ENCODE results near the gene RPS10. TPM values are rescaled to one million over a fixed set of nuclear protein-coding genes. Genes with fewer than 3 reads are reported as not detected.

The RPS10 gene
- 2,316 TPM for polyA plus RNA-seq (2013, experiment 1 of 2)
- polyA plus RNA-seq (2013, experiment 2 of 2), result 2,311 TPM

- Histone ChIP-seq H3K4me3 (ENCODE audit: low read length) (peak within 1 kb of the TSS; percentile 92), H3K4me1 (ENCODE audit: control insufficient read depth, low read depth, low read length) (peaks cover 4% of the 10 kb centered on the region), H3K27me3 (ENCODE audit: insufficient read depth, low read length, poor library complexity) (no peaks in the 10 kb centered on the region), H3K4me2 (ENCODE audit: low read length) (peak within 1 kb of the TSS; percentile 97), H3K4ac (ENCODE audit: low read depth, low read length) (peak within 1 kb of the TSS; percentile 75), H3K18ac (ENCODE audit: low read length) (peak within 1 kb of the TSS; percentile 91), H3K9ac (ENCODE audit: low read length) (peak within 1 kb of the TSS; percentile 100), H3K79me2 (ENCODE audit: control insufficient read depth, insufficient read depth, low read length) (peaks cover 32% of the 10 kb centered on the region), H3K27ac (ENCODE audit: low read depth, low read length) (peak within 1 kb of the TSS; percentile 70), H2AK5ac (ENCODE audit: low read length) (peak within 1 kb of the TSS; percentile 98), H2BK15ac (replicated peaks; ENCODE audit: low read depth) (no peak within 1 kb of the TSS), H4K8ac (ENCODE audit: low read depth, low read length) (no peak within 1 kb of the TSS), H3K36me3 (ENCODE audit: control insufficient read depth, insufficient read depth, low read length) (peaks cover 25% of the 10 kb centered on the region), H2BK5ac (ENCODE audit: low read length) (peak within 1 kb of the TSS; percentile 91), H3K79me1 (ENCODE audit: low read length) (peaks cover 14% of the 10 kb centered on the region), H4K5ac (ENCODE audit: low read length) (no peak within 1 kb of the TSS), H3K56ac (ENCODE audit: low read length) (peak within 1 kb of the TSS; percentile 98), H3K23ac (ENCODE audit: low read length) (peak within 1 kb of the TSS; percentile 85), H2BK120ac (ENCODE audit: low read depth, low read length) (no peak within 1 kb of the TSS)
- DNase-seq, result peak; percentile 94
- no CpG with 5 or more reads among the region's 58 CpGs for WGBS (ENCODE audit: extremely low coverage, insufficient coverage, low lambda C conversion rate)
Measured at GRCh38 chr6:34425498-34426410, at the start of gene RPS10. Gene RPS10 (minus strand): TSS chr6:34426069. CDS start chr6:34425221, 848 bp downstream.

GRCh38 chr6:34475238-34475682 lies 49.4 kb upstream of the RPS10 start:
- Histone ChIP-seq H3K79me2 (ENCODE audit: control insufficient read depth, insufficient read depth, low read length) (no peaks in the 10 kb centered on the region), H3K18ac (ENCODE audit: low read length) (no peak overlapping the region), H3K4me2 (ENCODE audit: low read length) (no peak overlapping the region), H3K79me1 (ENCODE audit: low read length) (no peaks in the 10 kb centered on the region), H3K27me3 (ENCODE audit: insufficient read depth, low read length, poor library complexity) (no peaks in the 10 kb centered on the region), H3K4me3 (ENCODE audit: low read length) (no peak overlapping the region), H3K23ac (ENCODE audit: low read length) (no peak overlapping the region), H3K27ac (ENCODE audit: low read depth, low read length) (no peak overlapping the region), H2BK15ac (replicated peaks; ENCODE audit: low read depth) (no peak overlapping the region), H3K56ac (ENCODE audit: low read length) (no peak overlapping the region), H4K8ac (ENCODE audit: low read depth, low read length) (no peak overlapping the region), H2AK5ac (ENCODE audit: low read length) (no peak overlapping the region), H3K4me1 (ENCODE audit: control insufficient read depth, low read depth, low read length) (no peaks in the 10 kb centered on the region), H2BK120ac (ENCODE audit: low read depth, low read length) (no peak overlapping the region), H3K9ac (ENCODE audit: low read length) (no peak overlapping the region), H3K36me3 (ENCODE audit: control insufficient read depth, insufficient read depth, low read length) (no peaks in the 10 kb centered on the region), H4K5ac (ENCODE audit: low read length) (no peak overlapping the region), H2BK5ac (ENCODE audit: low read length) (no peak overlapping the region), H3K4ac (ENCODE audit: low read depth, low read length) (no peak overlapping the region)
- no peak for DNase-seq
- WGBS (ENCODE audit: extremely low coverage, insufficient coverage, low lambda C conversion rate), result no CpG with 5 or more reads among the region's 5 CpGs

- H3K79me2 ChIP-seq (ENCODE audit: control insufficient read depth, insufficient read depth, low read length), result no peaks in the 10 kb centered on the region
- no peak overlapping the region for H4K5ac ChIP-seq (ENCODE audit: low read length)
- H4K8ac ChIP-seq (ENCODE audit: low read depth, low read length), result no peak overlapping the region
- no peak overlapping the region for H3K56ac ChIP-seq (ENCODE audit: low read length)
- no peaks in the 10 kb centered on the region for H3K36me3 ChIP-seq (ENCODE audit: control insufficient read depth, insufficient read depth, low read length)
- H3K9ac ChIP-seq (ENCODE audit: low read length), result no peak overlapping the region
- no peak for DNase-seq
- no peak overlapping the region for H2BK5ac ChIP-seq (ENCODE audit: low read length)
- no peak overlapping the region for H3K4ac ChIP-seq (ENCODE audit: low read depth, low read length)
- H3K27ac ChIP-seq (ENCODE audit: low read depth, low read length), result no peak overlapping the region
- H2BK15ac ChIP-seq (replicated peaks; ENCODE audit: low read depth), result no peak overlapping the region
- H3K79me1 ChIP-seq (ENCODE audit: low read length), result no peaks in the 10 kb centered on the region
- no peaks in the 10 kb centered on the region for H3K27me3 ChIP-seq (ENCODE audit: insufficient read depth, low read length, poor library complexity)
- no peak overlapping the region for H3K4me3 ChIP-seq (ENCODE audit: low read length)
- WGBS (ENCODE audit: extremely low coverage, insufficient coverage, low lambda C conversion rate), result no CpG with 5 or more reads among the region's 2 CpGs
- H3K4me1 ChIP-seq (ENCODE audit: control insufficient read depth, low read depth, low read length), result no peaks in the 10 kb centered on the region
- H2BK120ac ChIP-seq (ENCODE audit: low read depth, low read length), result no peak overlapping the region
- no peak overlapping the region for H3K18ac ChIP-seq (ENCODE audit: low read length)
- no peak overlapping the region for H2AK5ac ChIP-seq (ENCODE audit: low read length)
- H3K4me2 ChIP-seq (ENCODE audit: low read length), result no peak overlapping the region
- H3K23ac ChIP-seq (ENCODE audit: low read length), result no peak overlapping the region
Measured at GRCh38 chr6:34474754-34475153, 48.9 kb upstream of the RPS10 start.

- no peak overlapping the region for H2AK5ac ChIP-seq (ENCODE audit: low read length)
- no peaks in the 10 kb centered on the region for H3K27me3 ChIP-seq (ENCODE audit: insufficient read depth, low read length, poor library complexity)
- no peak overlapping the region for H3K4me2 ChIP-seq (ENCODE audit: low read length)
- no peaks in the 10 kb centered on the region for H3K79me2 ChIP-seq (ENCODE audit: control insufficient read depth, insufficient read depth, low read length)
- H3K79me1 ChIP-seq (ENCODE audit: low read length), result no peaks in the 10 kb centered on the region
- H2BK5ac ChIP-seq (ENCODE audit: low read length), result no peak overlapping the region
- WGBS (ENCODE audit: extremely low coverage, insufficient coverage, low lambda C conversion rate), result no CpG with 5 or more reads among the region's 1 CpG
- no peak overlapping the region for H2BK120ac ChIP-seq (ENCODE audit: low read depth, low read length)
- no peak overlapping the region for H3K23ac ChIP-seq (ENCODE audit: low read length)
- no peak overlapping the region for H4K8ac ChIP-seq (ENCODE audit: low read depth, low read length)
- DNase-seq, result peak; percentile 62
- H3K27ac ChIP-seq (ENCODE audit: low read depth, low read length), result no peak overlapping the region
- no peak overlapping the region for H3K4ac ChIP-seq (ENCODE audit: low read depth, low read length)
- no peak overlapping the region for H4K5ac ChIP-seq (ENCODE audit: low read length)
- no peak overlapping the region for H2BK15ac ChIP-seq (replicated peaks; ENCODE audit: low read depth)
- H3K56ac ChIP-seq (ENCODE audit: low read length), result no peak overlapping the region
- H3K4me1 ChIP-seq (ENCODE audit: control insufficient read depth, low read depth, low read length), result no peaks in the 10 kb centered on the region
- H3K9ac ChIP-seq (ENCODE audit: low read length), result no peak overlapping the region
- H3K36me3 ChIP-seq (ENCODE audit: control insufficient read depth, insufficient read depth, low read length), result no peaks in the 10 kb centered on the region
- H3K4me3 ChIP-seq (ENCODE audit: low read length), result no peak overlapping the region
- no peak overlapping the region for H3K18ac ChIP-seq (ENCODE audit: low read length)
Measured at GRCh38 chr6:34473967-34474366, 48.1 kb upstream of the RPS10 start.

GRCh38 chr6:34472425-34472824 lies 46.6 kb upstream of the RPS10 start:
- no CpG with 5 or more reads among the region's 5 CpGs for WGBS (ENCODE audit: extremely low coverage, insufficient coverage, low lambda C conversion rate)
- no peak overlapping the region for H2AK5ac ChIP-seq (ENCODE audit: low read length)
- no peak overlapping the region for H3K9ac ChIP-seq (ENCODE audit: low read length)
- H3K4me3 ChIP-seq (ENCODE audit: low read length), result no peak overlapping the region
- no peak overlapping the region for H4K8ac ChIP-seq (ENCODE audit: low read depth, low read length)
- H3K23ac ChIP-seq (ENCODE audit: low read length), result no peak overlapping the region
- no peak overlapping the region for H3K4ac ChIP-seq (ENCODE audit: low read depth, low read length)
- no peak overlapping the region for H3K56ac ChIP-seq (ENCODE audit: low read length)
- H2BK5ac ChIP-seq (ENCODE audit: low read length), result no peak overlapping the region
- H3K18ac ChIP-seq (ENCODE audit: low read length), result no peak overlapping the region
- no peak overlapping the region for H2BK120ac ChIP-seq (ENCODE audit: low read depth, low read length)
- H2BK15ac ChIP-seq (replicated peaks; ENCODE audit: low read depth), result no peak overlapping the region
- no peaks in the 10 kb centered on the region for H3K79me1 ChIP-seq (ENCODE audit: low read length)
- no peak for DNase-seq
- H3K79me2 ChIP-seq (ENCODE audit: control insufficient read depth, insufficient read depth, low read length), result no peaks in the 10 kb centered on the region
- no peaks in the 10 kb centered on the region for H3K36me3 ChIP-seq (ENCODE audit: control insufficient read depth, insufficient read depth, low read length)
- no peak overlapping the region for H3K4me2 ChIP-seq (ENCODE audit: low read length)
- H3K27me3 ChIP-seq (ENCODE audit: insufficient read depth, low read length, poor library complexity), result no peaks in the 10 kb centered on the region
- no peak overlapping the region for H4K5ac ChIP-seq (ENCODE audit: low read length)
- no peaks in the 10 kb centered on the region for H3K4me1 ChIP-seq (ENCODE audit: control insufficient read depth, low read depth, low read length)
- H3K27ac ChIP-seq (ENCODE audit: low read depth, low read length), result no peak overlapping the region
